ENCODE results near the gene TOM1L2.

- TF ChIP-seq CTCF (IDR thresholded peaks at IDR 0.05; ENCODE audit: poor library complexity, severe bottlenecking) (no peak), EZH2 (IDR thresholded peaks at IDR 0.05; ENCODE audit: borderline replicate concordance, insufficient read depth, low read length, poor library complexity, severe bottlenecking) (no peak), REST (IDR thresholded peaks at IDR 0.05; ENCODE audit: borderline replicate concordance) (no peak), POLR2AphosphoS5 (IDR thresholded peaks at IDR 0.05) (no peak), EP300 (conservative IDR thresholded peaks at IDR 0.05; ENCODE audit: poor library complexity, severe bottlenecking) (no peak), MXI1 (conservative IDR thresholded peaks at IDR 0.05; ENCODE audit: poor library complexity, severe bottlenecking) (no peak), TAF1 (IDR thresholded peaks at IDR 0.05; ENCODE audit: low read depth) (no peak)
Measured at GRCh38 chr17:17873450-17873991, 98.7 kb downstream of the TOM1L2 start.

Data from neural cell (in vitro differentiated cells).